K562 (cell line): Measurements from ENCODE around the gene GARIN5B. TPM values are rescaled to one million over a fixed set of nuclear protein-coding genes. Genes with fewer than 3 reads are reported as not detected.

ENCODE experiments used
- ATF7 ChIP-seq: fragments of 450-650 bp; IDR thresholded peaks from 2 replicates; pipeline ENCODE4 v1.7.1; 2014; ENCODE audit warnings: mild to moderate bottlenecking, moderate library complexity
- BCOR ChIP-seq: fragments of 450-650 bp; IDR thresholded peaks from 2 replicates; pipeline ENCODE4 v1.6.1; 2016
- BRD9 ChIP-seq: fragments of 450-650 bp; IDR thresholded peaks from 2 replicates; pipeline ENCODE4 v1.6.1; 2018; ENCODE audit warnings: low read depth; ENCODE audit not compliant: partially characterized antibody
- CBFA2T3 ChIP-seq: fragments of 450-650 bp; IDR thresholded peaks from 2 replicates; pipeline ENCODE4 v1.6.1; 2017
- CBX3 ChIP-seq, 2 experiments: IDR thresholded peaks; 1 replicate in 1 of 2; 2 replicates in 1 of 2; pipeline ENCODE4 v1.6.1; 2012; ENCODE audit warnings: inconsistent platforms in 2 of 2, low read length in 2 of 2, borderline replicate concordance in 1 of 2, control low read depth in 1 of 2
- GTF2A2 ChIP-seq: IDR thresholded peaks from 2 replicates; pipeline ENCODE4 v1.6.1; 2016; ENCODE audit warnings: mild to moderate bottlenecking, missing genetic modification characterization, missing compliant biosample characterization
- HNRNPL ChIP-seq: fragments of 200-400 bp; formaldehyde crosslinking; IDR thresholded peaks from 2 replicates; pipeline ENCODE4 v1.6.1; 2017; ENCODE audit warnings: low read depth, mild to moderate bottlenecking, low read length
- IFI16 ChIP-seq: fragments of 250-450 bp; sonication (Bioruptor Pico); IDR thresholded peaks from 2 replicates; pipeline ENCODE4 v2.1.2; 2022; ENCODE audit warnings: mild to moderate bottlenecking, inconsistent platforms
- ILK ChIP-seq: fragments of 450-650 bp; IDR thresholded peaks from 2 replicates; pipeline ENCODE4 v1.6.1; 2016; ENCODE audit warnings: missing genetic modification characterization, low read depth, mild to moderate bottlenecking, missing compliant biosample characterization, moderate library complexity, borderline replicate concordance
- KLF1 ChIP-seq: fragments of 450-650 bp; IDR thresholded peaks from 2 replicates; pipeline ENCODE4 v1.6.1; 2016; ENCODE audit warnings: missing genetic modification characterization, missing compliant biosample characterization
- MAFK ChIP-seq: IDR thresholded peaks from 2 replicates; pipeline ENCODE4 v1.6.1; 2011; ENCODE audit warnings: low read length, improper control_type of control experiment
- PHF20 ChIP-seq: fragments of 450-650 bp; IDR thresholded peaks from 2 replicates; pipeline ENCODE4 v1.6.1; 2018; ENCODE audit not compliant: partially characterized antibody
- POLR2H ChIP-seq: IDR thresholded peaks from 2 replicates; pipeline ENCODE4 v1.6.1; 2016; ENCODE audit warnings: missing genetic modification characterization, low read depth, mild to moderate bottlenecking, control low read depth, missing compliant biosample characterization, moderate library complexity
- PTBP1 ChIP-seq: fragments of 200-400 bp; formaldehyde crosslinking; IDR thresholded peaks from 2 replicates; pipeline ENCODE4 v1.6.1; 2017; ENCODE audit warnings: low read depth, low read length
- PYGO2 ChIP-seq: fragments of 450-650 bp; IDR thresholded peaks from 2 replicates; pipeline ENCODE4 v1.6.1; 2016; ENCODE audit warnings: mild to moderate bottlenecking, missing genetic modification characterization, moderate library complexity, missing compliant biosample characterization
- RBM14 ChIP-seq: fragments of 200-400 bp; formaldehyde crosslinking; IDR thresholded peaks from 2 replicates; pipeline ENCODE4 v1.6.1; 2018; ENCODE audit warnings: low read depth, mild to moderate bottlenecking, low read length, moderate library complexity, borderline replicate concordance; ENCODE audit not compliant: insufficient read depth
- RBM17 ChIP-seq: fragments of 200-400 bp; formaldehyde crosslinking; IDR thresholded peaks from 2 replicates; pipeline ENCODE4 v1.6.1; 2017; ENCODE audit warnings: low read depth, mild to moderate bottlenecking, low read length, borderline replicate concordance
- RBM39 ChIP-seq: fragments of 200-400 bp; formaldehyde crosslinking; optimal IDR thresholded peaks from 2 replicates; pipeline ENCODE3; 2018; ENCODE audit warnings: low read depth, low read length
- SIX5 ChIP-seq, 2 experiments: IDR thresholded peaks; 2 replicates each; pipeline ENCODE4 v1.6.1; 2011; ENCODE audit warnings: low read length in 2 of 2, borderline replicate concordance in 1 of 2, low read depth in 1 of 2, mild to moderate bottlenecking in 1 of 2, moderate library complexity in 1 of 2; ENCODE audit not compliant: insufficient read depth in 1 of 2
- STAT5A ChIP-seq: IDR thresholded peaks from 2 replicates; pipeline ENCODE4 v1.6.1; 2012; ENCODE audit warnings: low read length, inconsistent platforms, borderline replicate concordance
- STAT6 ChIP-seq: sonication (generic); formaldehyde crosslinking; IDR thresholded peaks from 2 replicates; pipeline ENCODE4 v1.8.1; 2023; ENCODE audit warnings: mild to moderate bottlenecking, missing genetic modification reagents
- SUPT5H ChIP-seq: fragments of 450-650 bp; IDR thresholded peaks from 2 replicates; pipeline ENCODE4 v1.6.1; 2016
- TAF7 ChIP-seq: fragments of 450-650 bp; IDR thresholded peaks from 2 replicates; pipeline ENCODE4 v1.6.1; 2016; ENCODE audit warnings: missing genetic modification characterization, missing compliant biosample characterization
- TEAD2 ChIP-seq: fragments of 450-650 bp; IDR thresholded peaks from 2 replicates; pipeline ENCODE4 v1.6.1; 2016; ENCODE audit warnings: missing genetic modification characterization, control low read depth, missing compliant biosample characterization
- TRIM24 ChIP-seq, 2 experiments: fragments of 450-650 bp; IDR thresholded peaks; 2 replicates each; pipeline ENCODE4 v1.6.1; 2016
- ZBTB26 ChIP-seq: fragments of 450-650 bp; formaldehyde crosslinking; IDR thresholded peaks from 2 replicates; pipeline ENCODE4 v1.4.0; 2022; ENCODE audit warnings: missing genetic modification characterization
- ZNF12 ChIP-seq: sonication (generic); formaldehyde crosslinking; IDR thresholded peaks from 2 replicates; pipeline ENCODE4 v1.4.0; 2020; ENCODE audit warnings: mild to moderate bottlenecking, missing genetic modification reagents
- polyA plus RNA-seq, 8 experiments: library from polyadenylated mRNA; depleted of rRNA in 4 of 8; stranded (reverse) in 5 of 8; unstranded in 3 of 8; fragments of >200 nt; fragmentation: Nextera tagmentation in 2 of 8; fragmentation: Illumina TruSeq in 1 of 8; extraction: Ambion mirVana in 2 of 8; extraction: Trizol in 1 of 8; gene quantifications; 2 replicates each; pipeline versions ENCODE4 v1.2.1 to v1.2.3, GENCODE V29; 2011 to 2014; ENCODE audit warnings: inconsistent platforms in 1 of 8, missing spikeins in 1 of 8
- total RNA-seq, 7 experiments: library from RNA; depleted of rRNA in 6 of 7; stranded (reverse); fragments of >200 nt in 6 of 7; fragmentation: Illumina TruSeq in 2 of 7; extraction: Trizol in 2 of 7; gene quantifications; 2 replicates each; pipeline versions ENCODE4 v1.2.1 to v1.2.3, GENCODE V29; 2011 to 2021; ENCODE audit warnings: low replicate concordance in 1 of 7

The GARIN5B gene
- total and polyA plus RNA-seq, 9 of the 15 experiments (the other 6 are each of a cell fraction or from before 2014, with no cell fraction given) = not detected

GRCh38 chr19:55407800-55408532, 44.9 kb upstream of the GARIN5B start (continued):
- no peak for TF ChIP-seq ZBTB26 (CRISPR knock-in tag)
- no peak for TF ChIP-seq GTF2A2 (tag)
- TF ChIP-seq CBFA2T3 = no peak
- TF ChIP-seq IFI16 (CRISPR knock-in tag) = no peak
- no peak for TF ChIP-seq PHF20
- no peak for TF ChIP-seq ILK (tag)
- TF ChIP-seq PYGO2 = no peak
- TF ChIP-seq TEAD2 (tag) = no peak
- TF ChIP-seq POLR2H (tag) = peak; percentile 89
- TF ChIP-seq CBX3 (IDR thresholded peaks at IDR 0.05; ENCODE audit: borderline replicate concordance in 1 of 2, low read length in 2 of 2) = peak in 1 of 2 experiments; percentile 74; a peak in 2 of 3 replicates
- TF ChIP-seq ATF7 = peak; percentile 97
- TF ChIP-seq RBM14 = 0 out of 2 replicates have a peak, but pooled peaks have one; percentile 78
- peak; percentile 88 for TF ChIP-seq SUPT5H
- no peak for TF ChIP-seq RBM17
- peak; percentile 79 for TF ChIP-seq ZNF12 (CRISPR knock-in tag)
- no peak for TF ChIP-seq HNRNPL
- TF ChIP-seq RBM39 = no peak
- TF ChIP-seq TAF7 = 0 out of 2 replicates have a peak, but pooled peaks have one; percentile 13
- TF ChIP-seq BCOR = no peak
- TF ChIP-seq KLF1 = no peak
- no peak for TF ChIP-seq PTBP1
- TF ChIP-seq MAFK = no peak; the same call in 1 of the 2 replicates
- TF ChIP-seq TRIM24 (IDR thresholded peaks at IDR 0.05) = peak; percentile 38 to 62; a peak in 1 of 4 replicates
- no peak for TF ChIP-seq SIX5 (IDR thresholded peaks at IDR 0.05; ENCODE audit: borderline replicate concordance in 1 of 2, insufficient read depth in 1 of 2, low read depth in 1 of 2, low read length in 2 of 2)
- no peak for TF ChIP-seq STAT6 (CRISPR knock-in tag)
- no peak for TF ChIP-seq BRD9
- no peak for TF ChIP-seq STAT5A
